HG03064 (cell line): ENCODE data around the gene PIEZO2.
"Not testable (repeated sequence)": the region's sequence is repeated elsewhere in the genome, so short reads cannot be mapped to it uniquely, and the experiment has no call there.

Source experiments
- ATAC-seq: cut with Tn5 transposase; IDR thresholded peaks from one replicate; pipeline ENCODE4 v1.9.1; 2021; ENCODE audit warnings: low read depth; ENCODE audit not compliant: unreplicated experiment

Gene PIEZO2

DNA sequence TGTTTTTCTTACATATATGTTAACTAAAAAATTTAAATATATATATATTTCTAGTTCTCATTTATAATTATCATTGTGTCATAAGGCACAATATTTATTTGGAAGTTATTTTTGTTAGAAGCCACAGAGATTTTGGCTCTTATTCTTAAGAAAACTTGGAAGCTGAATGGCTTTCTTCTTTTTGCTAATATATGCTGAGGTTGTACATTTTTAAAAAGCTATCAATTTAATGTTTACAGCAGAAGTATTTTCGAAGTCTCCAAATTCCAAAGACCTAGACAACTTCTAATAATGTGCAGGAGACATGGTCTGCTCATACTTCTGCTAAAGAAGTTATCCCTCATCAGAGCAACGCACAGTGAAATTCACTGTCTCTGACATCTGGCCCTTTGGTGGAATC is 3.7 kb upstream of the PIEZO2 start:
- no peak for ATAC-seq

DNA sequence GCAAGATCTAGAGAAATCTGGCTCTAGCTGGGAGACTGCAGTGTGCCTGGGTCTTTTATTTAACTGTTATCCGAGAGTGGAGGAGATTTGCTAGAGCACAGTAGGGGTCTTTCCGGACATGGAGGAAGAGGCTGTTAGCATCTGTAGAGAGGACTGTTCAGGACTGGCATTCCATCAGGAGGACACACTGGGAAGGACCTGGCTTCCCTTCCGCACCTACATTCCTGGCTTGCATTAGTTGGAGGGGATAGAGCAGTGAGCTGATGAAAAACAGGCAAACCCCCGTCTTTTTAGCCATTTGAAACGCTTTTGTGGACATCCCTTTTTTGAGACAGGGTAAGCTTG is 874 bp upstream of the PIEZO2 start:
- no peak for ATAC-seq

DNA sequence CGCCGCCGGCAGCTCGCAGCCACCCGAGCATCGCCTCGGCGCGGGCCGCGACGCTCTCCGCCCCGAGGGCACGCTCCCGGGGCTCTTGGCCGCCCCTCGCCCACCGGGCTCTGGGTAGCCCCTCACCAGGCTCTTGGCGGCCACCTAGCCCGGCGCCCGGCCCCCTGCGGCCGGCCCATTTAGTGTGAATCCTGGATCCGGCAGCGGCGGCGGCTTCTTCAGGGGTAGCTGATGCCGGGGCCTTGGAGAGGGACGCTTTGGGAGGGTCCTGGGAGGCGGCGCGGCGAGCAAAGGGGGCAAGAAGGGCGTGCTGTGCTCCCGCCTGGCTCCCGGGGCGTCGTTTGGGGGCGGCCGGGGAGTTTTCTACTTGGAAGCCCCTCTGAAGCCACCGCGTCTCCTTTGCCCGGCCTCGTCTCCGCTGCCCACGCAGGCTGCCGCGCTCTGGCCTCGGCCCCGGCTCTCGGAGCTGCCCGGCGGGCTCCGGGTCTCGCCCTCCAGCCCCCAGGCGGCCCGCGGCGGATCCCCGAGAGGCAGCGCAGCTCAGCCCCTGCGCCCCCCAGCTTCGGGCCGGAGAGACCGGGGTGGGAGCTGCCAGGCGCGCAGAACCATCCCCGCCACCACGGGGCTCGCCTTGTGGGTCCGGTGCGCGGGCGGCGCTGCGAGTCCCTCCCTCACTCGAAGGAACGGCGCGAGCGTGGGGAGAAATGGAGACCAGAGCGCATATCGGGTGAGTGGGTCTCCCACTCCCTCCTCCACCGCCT is 509 bp downstream of the PIEZO2 start:
- no peak for ATAC-seq

DNA sequence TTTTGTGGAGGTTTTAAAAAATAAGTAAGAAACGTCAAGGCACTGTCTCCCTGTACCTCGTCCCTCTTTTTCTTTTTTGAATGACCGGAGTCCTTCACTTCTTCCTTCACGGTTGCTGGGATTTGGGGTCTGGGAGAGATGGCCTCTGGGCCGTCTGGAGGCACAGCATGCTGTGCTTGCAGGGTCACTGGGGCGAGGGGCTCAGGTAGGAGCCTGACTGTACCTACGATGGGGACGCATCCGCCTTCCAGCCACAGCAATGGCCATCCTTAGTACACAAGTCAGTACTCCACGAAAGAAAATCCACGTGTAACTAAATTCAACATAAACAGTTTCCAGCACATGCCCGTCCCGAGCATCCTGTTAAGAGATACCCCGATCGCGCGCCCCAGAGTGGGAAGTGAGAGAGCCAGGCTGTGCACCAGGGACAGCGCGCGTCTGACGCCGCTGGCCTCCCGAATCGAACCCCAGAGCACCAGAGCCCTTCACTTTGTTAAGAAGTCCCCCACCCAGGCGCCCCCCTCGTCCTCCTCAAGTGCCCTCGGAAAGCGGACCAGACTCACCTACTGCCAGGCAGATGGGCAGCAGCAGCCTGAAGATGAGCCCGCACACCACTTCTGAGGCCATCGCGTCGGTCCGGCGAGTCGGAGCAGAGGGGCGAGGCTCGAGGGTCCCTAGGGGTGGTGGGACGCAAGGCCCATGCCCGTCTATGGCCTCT is 1.2 kb downstream of the PIEZO2 start:
- no peak for ATAC-seq

DNA sequence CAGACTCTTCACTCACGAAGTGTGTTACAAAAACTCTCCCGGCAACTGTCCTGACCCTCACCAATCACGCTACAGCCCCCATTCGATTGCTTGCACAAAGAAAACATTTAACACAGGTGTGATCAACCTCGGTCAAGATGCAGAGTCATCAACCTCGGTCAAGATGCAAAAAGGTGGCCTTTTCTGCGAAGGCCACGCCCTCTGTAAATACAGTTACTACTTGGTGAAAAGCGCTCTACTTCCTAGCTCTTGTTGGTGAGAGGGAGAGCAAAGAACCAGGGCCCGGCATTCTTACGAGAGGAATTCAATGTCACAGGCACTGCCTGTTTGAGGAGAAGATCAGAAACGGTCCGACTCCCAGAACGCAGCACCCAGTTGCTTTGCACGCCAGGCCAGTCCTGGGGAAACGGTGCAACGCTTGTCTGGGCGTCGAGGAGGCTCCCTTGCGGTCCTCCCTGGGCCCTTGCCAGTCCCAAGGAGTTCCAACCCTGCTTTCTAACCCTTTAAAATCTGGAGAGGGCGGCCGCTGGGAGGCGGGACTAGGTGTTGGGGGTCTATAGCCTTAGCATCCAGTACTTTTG is 1.9 kb downstream of the PIEZO2 start:
- ATAC-seq: no peak

DNA sequence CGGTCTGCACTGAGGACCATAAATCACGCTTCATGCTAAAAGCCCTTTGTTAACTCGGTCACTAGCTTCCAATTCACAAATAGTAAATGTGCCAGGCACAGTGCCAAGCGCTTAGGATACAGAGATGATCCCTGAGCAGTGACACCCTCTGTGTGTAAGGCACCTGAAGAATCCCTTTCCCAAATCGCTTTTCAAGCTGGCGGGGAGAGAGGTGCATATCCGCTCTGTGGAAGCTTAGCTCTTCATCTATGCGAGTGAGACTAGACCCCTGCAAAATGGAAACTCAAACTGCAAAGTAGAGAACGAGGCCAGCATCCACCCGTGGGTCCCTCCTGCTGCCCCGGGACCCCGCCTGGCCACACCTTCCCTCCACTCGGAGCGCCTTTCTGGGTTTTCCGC is 2.4 kb downstream of the PIEZO2 start:
- no peak for ATAC-seq

DNA sequence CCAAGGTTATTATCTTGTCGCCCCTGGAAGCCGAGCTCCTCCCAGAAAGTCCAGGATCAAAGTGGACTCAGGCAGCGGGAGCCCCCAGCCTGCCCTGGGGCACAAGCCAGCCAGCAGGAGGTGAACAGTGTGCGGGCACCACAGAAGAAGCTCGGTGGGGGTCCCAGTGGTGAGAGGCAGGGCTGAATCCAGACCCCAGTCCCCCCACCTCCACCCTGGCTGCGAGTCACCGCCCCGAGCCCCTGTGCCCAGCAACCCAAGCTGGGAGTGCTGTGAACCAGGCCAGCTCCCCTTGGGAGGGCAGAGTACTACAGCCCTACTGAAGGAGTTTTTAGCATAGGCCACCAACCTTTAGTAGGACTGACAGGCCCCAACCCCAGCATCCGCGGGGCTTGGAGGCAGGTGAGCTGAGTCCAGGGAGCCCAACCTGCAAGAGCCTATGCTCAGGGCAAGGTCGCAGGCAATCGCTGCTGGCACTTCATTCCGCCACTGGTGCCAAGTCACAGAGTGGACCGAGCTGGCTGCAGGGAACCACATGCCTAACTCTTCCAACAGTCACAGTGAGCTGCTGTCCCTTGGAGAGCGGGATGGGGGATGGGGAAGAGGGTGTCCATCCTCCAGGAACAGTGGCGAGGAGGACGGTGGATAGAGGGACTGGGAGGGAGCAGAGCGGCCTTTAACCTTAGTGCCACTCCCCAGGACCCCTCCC is 3.0 kb downstream of the PIEZO2 start:
- no peak for ATAC-seq

DNA sequence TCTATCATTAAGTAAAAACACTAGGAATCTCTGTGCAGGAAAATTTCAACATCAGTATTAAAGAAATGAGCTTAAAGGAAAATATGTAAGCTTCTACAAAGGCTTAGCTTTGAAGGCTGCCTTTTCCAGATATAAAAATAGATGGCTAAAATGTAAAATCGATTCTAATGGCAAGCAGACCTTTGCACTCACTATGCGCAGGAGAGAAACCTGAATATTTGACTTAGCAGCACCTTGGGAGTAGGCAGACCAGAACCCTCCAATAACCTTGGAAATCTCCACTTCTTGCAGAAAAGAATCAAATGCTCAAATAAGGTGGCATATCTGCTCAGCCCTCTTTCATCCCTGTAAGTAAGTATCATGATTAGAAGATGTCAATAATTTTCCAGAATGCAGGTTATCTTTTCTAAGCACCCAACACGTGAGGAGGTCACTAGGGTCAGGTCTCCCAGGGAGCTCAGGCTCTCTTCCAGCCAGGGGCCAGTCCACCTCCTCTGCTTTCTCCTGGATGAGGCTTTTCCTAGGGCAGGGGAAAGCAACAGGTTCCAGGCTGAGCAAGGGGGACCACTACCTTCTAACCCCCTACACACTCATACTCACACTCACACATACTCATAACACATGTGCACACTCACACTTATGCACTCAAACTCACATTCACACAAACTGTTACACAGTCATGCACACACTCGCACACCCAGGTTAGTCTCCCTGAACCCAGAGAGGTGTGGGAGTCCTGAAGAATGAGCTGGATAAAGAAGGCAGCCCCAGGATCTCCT is 3.8 kb downstream of the PIEZO2 start:
- no peak for ATAC-seq

DNA sequence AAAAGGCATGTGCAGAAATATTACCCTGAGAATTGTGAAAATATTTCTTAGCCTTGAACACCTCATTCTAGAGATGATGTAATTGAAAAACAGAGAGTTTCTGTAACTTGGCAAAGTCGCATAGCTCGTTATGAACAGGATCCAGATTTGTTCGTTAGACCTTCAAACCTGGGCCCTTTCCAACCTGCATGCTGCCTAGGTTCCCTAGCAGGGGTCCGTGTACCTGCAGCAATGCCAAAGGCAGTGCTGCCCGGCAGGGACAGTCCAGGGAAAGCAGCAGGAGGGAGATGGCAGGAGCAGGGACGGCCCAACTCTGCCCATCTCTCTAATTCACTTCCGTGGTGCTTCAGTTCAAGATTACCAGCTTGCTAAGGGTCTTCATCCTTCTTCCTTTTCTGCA is 12.0 kb downstream of the PIEZO2 start:
- no peak for ATAC-seq

DNA sequence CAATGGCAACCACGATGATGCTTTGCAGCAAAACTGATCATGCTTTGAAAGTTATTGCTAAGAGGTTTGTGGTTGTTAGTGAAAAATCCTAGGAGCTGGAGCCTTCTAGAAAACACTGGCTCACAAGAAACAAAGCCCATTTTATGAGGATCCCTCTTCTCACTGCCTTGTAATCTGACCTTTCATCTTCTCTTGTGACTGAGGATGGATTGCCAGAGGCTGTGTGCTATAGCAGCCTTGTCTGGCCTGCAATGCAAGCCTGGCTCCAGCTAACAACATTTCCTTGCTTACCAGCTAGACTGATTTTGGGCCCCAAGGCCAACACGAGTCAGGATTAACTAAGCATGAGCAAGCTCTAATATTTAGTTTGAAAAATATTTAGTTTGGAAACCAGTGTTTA is 13.1 kb downstream of the PIEZO2 start:
- ATAC-seq: no peak

DNA sequence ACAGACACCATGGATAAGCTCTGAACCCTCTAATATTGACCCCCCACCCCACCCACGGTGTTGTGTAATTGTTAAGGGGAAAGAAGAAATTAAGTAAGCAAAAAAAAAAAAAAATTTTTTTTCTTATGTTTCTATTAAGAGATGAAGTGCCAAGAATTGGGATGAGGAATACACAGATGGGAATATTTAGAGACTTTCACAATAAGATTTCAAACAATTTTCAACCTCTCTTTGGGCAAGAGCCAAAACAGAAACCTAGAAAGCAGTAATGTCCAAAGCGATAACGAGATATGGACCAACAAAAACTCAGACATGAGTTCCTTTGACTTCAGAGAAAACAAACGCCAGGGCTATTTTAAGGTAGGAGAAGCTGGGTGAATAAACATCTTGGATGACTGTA is 14.4 kb downstream of the PIEZO2 start:
- ATAC-seq: no peak

DNA sequence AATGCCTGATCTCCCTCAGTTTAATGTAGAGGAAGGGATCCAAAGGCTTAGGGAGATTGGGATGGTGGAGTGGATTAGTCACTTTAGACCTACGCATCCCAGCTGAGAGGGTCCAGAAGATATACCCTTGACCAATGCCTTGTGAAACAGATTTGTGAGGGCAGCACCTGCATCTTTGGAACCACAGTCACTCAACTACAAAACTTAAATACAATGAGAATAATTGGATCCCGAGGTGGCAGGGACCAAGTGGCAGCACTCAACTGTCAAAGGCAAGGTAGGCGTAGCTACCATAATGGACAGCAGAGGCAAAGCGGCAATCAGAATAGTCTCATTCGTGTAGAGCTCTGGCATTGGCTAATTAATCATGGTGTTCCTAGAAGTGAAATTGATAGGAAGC is 20.3 kb downstream of the PIEZO2 start:
- ATAC-seq: not testable (repeated sequence)

DNA sequence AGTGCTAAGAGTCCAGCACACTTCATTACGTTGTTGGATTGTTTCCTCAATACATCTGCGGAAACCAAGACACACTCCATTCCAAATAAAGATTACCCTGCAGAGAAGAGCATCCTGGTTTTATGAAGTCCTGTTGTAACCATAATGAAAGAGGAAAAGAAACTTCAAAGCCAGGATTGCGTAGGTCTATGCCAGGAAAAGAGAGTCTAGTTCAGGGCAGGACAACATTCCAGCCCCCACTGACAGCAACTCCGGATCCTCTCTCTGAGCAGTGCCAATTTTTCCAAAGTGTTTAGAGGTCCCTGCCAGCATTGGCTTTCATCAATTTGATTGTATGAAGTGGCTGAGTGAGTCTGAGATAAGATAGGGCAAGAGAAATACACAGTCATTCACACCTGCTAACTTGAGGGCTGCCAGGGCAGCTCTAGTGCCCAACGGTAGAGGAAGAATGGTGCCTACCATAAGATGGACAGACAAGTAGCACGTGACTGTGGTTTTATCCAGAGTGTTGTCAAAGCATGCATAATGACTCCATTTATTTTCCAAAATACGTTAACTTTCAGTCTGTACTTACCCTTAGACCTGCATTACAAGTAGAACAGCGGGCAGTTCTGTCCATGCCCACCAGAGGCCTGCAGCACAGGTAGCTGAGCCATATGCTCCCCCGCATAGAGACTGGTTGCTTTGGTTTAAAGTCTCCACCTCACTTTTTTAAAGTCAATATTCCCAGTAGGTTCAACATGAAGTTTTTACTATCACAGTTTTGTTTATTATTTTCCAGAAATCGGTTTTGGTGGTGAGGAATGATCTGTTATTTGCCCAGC is 23.7 kb downstream of the PIEZO2 start:
- ATAC-seq: no peak

DNA sequence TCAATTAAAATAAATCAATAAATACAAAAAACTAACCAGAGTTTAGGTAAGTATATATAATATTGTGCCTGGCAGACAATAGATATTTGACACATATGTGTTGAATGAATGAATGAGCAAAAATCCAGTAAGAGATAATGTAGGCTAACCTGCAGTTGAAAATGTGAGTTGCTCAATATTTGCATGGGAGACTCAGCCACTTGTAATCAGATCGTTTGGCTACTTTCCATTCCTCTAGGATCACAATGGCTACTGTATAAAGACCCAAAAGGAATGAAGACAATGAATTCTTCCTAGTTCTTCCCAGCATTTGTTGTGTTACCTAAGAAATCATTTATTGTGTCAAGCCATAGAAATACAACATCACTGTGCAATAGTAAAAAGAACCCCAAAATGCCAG is 25.3 kb downstream of the PIEZO2 start:
- no peak for ATAC-seq

DNA sequence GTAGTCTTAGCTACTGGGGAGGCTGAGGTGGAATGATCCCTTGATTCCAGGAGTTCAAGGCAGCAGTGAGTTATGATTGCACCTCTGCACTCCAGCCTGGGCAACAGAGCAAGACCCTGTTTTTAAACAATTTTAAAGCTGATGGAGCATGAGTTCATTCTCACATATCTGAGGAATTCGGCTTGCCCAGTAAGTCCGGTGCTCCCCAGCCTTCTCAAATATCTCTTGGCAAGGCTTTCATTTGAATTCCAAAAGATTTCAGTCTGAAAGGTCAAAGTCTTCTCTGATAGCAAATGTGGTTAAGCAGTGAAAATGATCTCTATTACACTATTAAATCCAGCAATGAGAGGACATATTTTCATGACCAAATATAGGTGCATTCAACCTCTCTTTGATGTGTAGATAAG is 27.9 kb downstream of the PIEZO2 start:
- no peak for ATAC-seq

DNA sequence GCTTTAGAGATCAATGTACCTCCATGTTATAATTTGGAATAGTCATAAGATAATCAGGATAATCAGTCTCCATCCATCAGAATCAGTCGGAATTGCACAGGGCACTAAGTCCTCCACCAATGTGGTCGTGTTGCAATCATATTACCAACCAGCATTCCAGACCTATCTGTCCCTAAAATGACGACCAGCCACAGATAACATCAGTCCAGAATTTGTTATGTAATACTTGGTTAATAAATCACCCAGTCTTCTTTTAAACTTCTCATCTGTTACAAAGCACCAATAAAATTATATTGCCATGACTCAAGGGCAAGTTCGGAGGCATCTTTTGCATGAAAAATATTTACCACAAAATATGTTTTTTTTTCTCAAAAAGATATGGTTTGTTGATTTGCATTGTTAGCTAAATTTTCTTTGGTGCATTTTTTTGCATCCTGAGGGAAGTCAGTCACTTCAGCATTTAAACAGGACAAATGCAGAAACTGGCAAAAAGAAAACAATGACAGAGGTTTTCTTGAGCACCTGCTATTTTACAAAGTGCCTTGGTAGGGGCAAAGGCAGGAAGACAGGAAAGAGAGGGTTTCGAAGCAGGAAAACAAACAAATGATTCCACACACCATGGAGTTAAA is 29.3 kb downstream of the PIEZO2 start:
- ATAC-seq: no peak

DNA sequence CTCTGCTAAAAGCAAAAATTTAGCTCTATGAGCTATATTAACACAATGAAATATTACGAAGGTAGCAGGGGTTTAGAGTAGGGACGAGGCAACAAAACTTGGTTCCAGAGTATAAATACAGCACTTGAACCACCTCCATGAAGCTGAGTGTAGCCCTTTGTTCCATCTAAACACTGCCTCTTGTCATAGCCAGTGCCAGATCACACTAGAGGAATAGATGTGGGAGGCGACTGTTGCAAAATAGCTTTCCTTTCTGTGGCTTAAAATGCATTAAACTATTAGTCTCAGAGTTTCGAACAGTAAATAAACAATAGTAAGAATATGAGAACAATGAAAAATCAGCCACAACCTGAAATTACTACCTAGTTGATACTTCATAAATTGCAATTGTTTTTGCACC is 29.8 kb downstream of the PIEZO2 start:
- ATAC-seq: no peak

DNA sequence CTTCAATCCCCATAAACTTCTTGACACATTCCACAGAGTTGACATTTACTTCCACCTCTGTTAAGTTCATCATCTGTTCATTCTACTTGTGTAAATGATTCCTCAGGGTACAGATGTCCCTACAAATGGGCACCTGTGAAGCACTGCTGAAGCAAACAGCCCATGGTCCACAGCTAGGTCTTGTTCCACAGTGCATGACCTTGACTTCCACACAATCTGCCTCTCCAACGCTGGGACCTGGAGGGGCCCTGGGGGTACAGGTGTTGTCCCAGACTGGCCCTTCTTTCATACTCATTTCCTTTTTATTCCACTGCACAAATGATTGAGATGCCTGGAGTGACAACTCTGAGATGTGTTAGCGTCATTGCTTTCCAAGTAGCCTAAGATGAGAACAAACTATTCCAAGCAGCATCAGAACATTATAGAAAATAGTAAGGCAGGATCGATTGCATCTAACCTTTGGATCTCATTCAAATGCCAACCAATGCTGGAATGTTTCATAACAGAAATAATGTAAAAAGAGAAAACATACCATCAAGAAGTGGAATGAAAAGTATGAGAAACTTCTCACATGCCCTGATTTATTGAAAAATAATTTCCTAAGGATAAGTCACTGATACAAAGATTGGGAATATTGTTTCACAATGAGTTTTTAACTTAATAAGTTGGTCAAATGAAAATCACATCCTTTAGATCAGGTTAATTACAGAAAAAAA is 31.2 kb downstream of the PIEZO2 start:
- no peak for ATAC-seq

DNA sequence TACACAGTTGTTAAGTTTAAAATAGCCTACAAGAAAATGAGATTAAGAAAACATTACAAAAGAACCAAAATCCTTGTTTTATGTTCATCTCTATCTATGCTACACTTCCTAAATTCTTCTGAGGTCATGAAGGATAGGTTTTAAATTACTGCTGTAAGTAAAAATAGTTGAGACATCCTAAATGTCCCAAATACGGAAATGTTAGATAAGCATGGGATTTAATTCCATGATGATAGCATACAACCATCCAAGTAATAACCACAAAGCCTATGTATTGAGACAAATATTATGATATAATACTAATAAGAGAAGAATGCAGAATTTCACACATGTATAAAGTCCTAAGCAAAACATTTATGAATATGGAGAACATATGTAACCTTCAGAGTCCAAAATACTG is 34.1 kb downstream of the PIEZO2 start:
- ATAC-seq: no peak
